Tibial artery (tissue), 4 donors: ENCODE results near the gene CPA1.
A peak's percentile ranks its signal among the peaks of the same experiment; 100 is the strongest.

Experiments used
- DNase-seq, 2 donors: peaks; one replicate each; pipeline ENCODE4 v3.0.0-alpha.2; 2019
- H3K27ac ChIP-seq, 2 donors: fragments of 200-600 bp; sonication (generic) in 1 of 2; 1 replicate in 1 of 2; 2 replicates in 1 of 2; pipeline ENCODE4 v1.5.1; 2018 to 2019; ENCODE audit warnings: mild to moderate bottlenecking in 1 of 2
- H3K27me3 ChIP-seq, 2 donors: fragments of 200-600 bp; sonication (generic) in 1 of 2; one replicate each; pipeline versions ENCODE4 v1.5.1 to v1.6.0; 2016 to 2019
- H3K36me3 ChIP-seq, 3 donors: fragments of 200-600 bp; sonication (generic) in 2 of 3; one replicate each; pipeline ENCODE4 v1.5.1; 2016 to 2019; ENCODE audit warnings: mild to moderate bottlenecking in 2 of 3
- H3K4me1 ChIP-seq, 4 donors: fragments of 200-600 bp; sonication (generic) in 2 of 4; 1 replicate in 3 of 4; 2 replicates in 1 of 4; pipeline ENCODE4 v1.5.1; 2016 to 2019
- H3K4me3 ChIP-seq, 2 donors: fragments of 200-600 bp; sonication (generic) in 1 of 2; 1 replicate in 1 of 2; 2 replicates in 1 of 2; pipeline ENCODE4 v1.5.1; 2018 to 2019; ENCODE audit warnings: mild to moderate bottlenecking in 2 of 2
- H3K9me3 ChIP-seq, 3 donors: fragments of 200-600 bp; sonication (generic) in 1 of 3; one replicate each; pipeline ENCODE4 v1.5.1; 2016 to 2019
- intact Hi-C: fragments of 100-400 bp; cut with DNase I; formaldehyde crosslinking; loops from one replicate; pipeline ENCODE4 v1.15.0; 2023; ENCODE audit warnings: low total_unique reads
- TF ChIP-seq, protein P1 (sequence below), 2 experiments: fragments of 200-600 bp in 1 of 2; fragments of 450-650 bp in 1 of 2; IDR thresholded peaks; one replicate each; pipeline ENCODE4 v1.5.1; 2017 to 2019; ENCODE audit warnings: antibody characterized with exemption in 2 of 2, mild to moderate bottlenecking in 1 of 2, moderate library complexity in 1 of 2

CPA1 gene

DNA sequence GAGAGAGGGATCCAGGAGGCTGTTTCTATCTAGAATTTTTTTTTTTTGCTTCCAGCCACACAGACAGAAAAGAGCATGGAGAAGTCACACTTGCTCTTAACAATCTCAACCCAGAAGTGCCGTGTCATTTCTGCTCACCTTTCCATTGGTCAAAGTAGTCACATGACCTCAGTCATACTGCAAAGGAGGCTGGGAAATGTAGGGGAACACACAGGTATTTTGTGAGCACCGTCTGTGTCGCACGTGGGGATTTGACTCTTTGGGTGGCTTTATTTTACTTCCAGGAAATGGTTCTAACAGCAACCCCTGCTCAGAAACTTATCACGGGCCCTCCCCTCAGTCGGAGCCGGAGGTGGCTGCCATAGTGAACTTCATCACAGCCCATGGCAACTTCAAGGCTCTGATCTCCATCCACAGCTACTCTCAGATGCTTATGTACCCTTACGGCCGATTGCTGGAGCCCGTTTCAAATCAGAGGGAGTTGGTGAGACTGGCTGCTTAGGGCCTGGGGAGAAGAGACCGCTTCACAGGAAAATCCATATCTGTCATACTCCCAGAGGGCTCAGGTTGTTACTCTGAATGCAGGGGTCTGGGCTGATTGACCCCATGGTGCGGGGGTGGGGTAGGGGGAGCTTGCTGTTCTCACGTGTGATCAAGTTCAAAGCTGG, 13.1 kb upstream of the CPA1 start:
- TF ChIP-seq, protein P1, sequence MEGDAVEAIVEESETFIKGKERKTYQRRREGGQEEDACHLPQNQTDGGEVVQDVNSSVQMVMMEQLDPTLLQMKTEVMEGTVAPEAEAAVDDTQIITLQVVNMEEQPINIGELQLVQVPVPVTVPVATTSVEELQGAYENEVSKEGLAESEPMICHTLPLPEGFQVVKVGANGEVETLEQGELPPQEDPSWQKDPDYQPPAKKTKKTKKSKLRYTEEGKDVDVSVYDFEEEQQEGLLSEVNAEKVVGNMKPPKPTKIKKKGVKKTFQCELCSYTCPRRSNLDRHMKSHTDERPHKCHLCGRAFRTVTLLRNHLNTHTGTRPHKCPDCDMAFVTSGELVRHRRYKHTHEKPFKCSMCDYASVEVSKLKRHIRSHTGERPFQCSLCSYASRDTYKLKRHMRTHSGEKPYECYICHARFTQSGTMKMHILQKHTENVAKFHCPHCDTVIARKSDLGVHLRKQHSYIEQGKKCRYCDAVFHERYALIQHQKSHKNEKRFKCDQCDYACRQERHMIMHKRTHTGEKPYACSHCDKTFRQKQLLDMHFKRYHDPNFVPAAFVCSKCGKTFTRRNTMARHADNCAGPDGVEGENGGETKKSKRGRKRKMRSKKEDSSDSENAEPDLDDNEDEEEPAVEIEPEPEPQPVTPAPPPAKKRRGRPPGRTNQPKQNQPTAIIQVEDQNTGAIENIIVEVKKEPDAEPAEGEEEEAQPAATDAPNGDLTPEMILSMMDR (IDR thresholded peaks at IDR 0.05): no peak
- H3K4me1 ChIP-seq: peaks cover 6 to 65% (median 48%) of the 10 kb centered on the region in 4 donors
- DNase-seq: peak in 1 of 2 donors; percentile 52
- H3K36me3 ChIP-seq: no peaks in the 10 kb centered on the region
- H3K4me3 ChIP-seq: no peak overlapping the region
- intact Hi-C loops: no loop called here
- H3K27ac ChIP-seq: no peak overlapping the region
- no peaks in the 10 kb centered on the region for H3K9me3 ChIP-seq
- no peaks in the 10 kb centered on the region for H3K27me3 ChIP-seq

DNA sequence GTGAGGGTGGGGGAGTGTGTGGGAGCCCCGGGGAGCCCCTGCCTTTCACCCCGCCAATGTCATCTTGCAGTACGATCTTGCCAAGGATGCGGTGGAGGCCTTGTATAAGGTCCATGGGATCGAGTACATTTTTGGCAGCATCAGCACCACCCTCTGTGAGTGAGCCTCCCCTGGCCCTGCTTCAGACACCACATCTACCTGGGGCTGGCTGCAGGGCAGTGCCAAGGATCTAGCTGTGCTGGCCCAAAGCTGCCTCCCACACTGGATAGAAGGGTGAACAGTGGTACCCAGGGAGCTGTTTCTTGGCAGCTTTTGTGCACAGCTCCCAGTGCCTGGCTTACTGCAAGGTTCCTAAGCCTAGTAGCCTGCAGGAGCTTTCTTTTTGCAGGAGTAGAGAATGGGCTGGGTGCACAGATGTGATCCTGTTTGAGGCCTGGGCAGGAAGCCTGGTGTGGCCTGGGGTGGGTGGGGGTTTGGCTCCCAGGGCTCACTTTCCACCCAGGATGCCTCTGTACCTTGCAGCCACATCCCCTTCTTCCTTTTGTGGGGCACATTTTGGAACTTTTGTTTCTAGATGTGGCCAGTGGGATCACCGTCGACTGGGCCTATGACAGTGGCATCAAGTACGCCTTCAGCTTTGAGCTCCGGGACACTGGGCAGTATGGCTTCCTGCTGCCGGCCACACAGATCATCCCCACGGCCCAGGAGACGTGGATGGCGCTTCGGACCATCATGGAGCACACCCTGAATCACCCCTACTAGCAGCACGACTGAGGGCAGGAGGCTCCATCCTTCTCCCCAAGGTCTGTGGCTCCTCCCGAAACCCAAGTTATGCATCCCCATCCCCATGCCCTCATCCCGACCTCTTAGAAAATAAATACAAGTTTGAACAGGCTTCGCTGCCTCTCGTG, 12.2 kb upstream of the CPA1 start:
- peak in 1 of 2 donors; percentile 57 for DNase-seq
- H3K27ac ChIP-seq: no peak overlapping the region
- intact Hi-C loops: no loop called here

DNA sequence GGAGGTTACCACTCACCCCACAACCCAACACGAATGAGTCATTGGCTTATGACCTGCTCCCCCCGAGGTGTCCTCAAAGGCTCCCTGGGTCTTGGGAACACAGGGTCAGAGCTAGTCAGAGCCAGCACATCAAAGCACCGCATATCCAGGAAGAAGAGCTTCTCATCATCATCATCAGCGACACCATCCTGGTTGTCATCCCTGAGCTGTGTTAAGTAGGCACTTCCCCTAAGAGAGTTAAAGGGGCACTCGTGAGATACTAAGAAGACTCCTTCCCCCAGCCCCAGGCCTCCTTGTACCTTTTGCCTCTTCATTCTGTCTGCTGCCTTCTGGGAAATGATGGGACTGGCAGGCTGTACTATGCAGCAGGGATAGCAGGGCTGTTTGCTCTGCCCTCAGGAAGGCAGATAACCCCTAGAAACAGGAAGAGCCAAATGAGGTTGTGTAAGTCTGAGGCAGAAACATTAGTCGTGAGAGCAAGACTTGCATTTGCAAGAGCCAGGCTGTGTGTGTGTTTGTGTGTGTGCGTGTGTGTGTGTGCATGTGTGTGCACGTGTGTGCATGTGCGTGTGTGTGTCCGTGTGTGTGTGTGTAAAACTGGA, 11.1 kb upstream of the CPA1 start:
- no peaks in the 10 kb centered on the region for H3K9me3 ChIP-seq
- H3K4me1 ChIP-seq: peaks cover 6 to 72% (median 58%) of the 10 kb centered on the region in 4 donors
- intact Hi-C loops: no loop called here
- TF ChIP-seq, protein P1 (IDR thresholded peaks at IDR 0.05): no peak
- H3K4me3 ChIP-seq: no peak overlapping the region
- peak overlapping the region; percentile 92 to 94 for H3K27ac ChIP-seq
- H3K27me3 ChIP-seq: no peaks in the 10 kb centered on the region
- DNase-seq: no peak
- no peaks in the 10 kb centered on the region for H3K36me3 ChIP-seq

More for the DNA sequence above, 12.2 kb upstream of the CPA1 start:
- Histone ChIP-seq H3K4me3 (no peak overlapping the region), H3K27me3 (no peaks in the 10 kb centered on the region), H3K36me3 (no peaks in the 10 kb centered on the region), H3K9me3 (no peaks in the 10 kb centered on the region), H3K4me1 (peaks cover 6 to 72% (median 56%) of the 10 kb centered on the region in 4 donors)
- TF ChIP-seq, protein P1 (IDR thresholded peaks at IDR 0.05): no peak

DNA sequence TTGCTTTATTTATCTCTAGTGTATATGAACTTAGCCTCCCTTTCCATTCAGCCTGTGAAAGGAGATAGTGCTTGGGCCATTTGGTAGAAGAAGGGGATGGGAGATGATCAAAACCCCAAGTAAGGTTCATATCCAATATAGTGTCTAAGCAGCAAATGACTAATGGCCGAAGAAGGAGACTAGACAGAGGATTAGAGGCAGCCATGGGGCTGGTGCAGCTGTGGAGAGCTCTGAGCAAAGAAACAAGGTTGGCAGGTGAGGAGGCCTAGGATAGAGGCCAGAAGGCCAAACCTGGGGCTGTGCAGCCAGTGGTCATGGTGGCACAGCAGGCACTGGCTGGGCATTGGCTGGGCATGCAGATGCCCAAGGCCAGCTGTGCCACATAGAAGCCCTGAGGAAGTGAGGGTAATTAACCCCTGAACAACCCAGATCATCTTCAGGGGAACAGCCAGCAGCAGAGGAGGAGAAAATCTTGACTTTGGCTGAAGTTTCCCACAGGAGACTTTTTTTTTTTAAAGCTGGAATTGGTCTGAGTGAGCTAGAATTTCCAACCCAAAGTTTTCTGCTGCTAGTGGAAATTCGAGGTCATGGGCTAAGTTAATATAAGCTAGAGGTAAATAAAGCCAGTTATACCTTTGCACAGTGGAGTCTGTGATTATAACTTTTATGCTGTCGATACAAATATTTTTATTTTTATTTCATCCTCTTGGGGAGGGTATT, 10.3 kb upstream of the CPA1 start:
- TF ChIP-seq, protein P1 (IDR thresholded peaks at IDR 0.05): no peak
- no peaks in the 10 kb centered on the region for H3K36me3 ChIP-seq
- H3K4me1 ChIP-seq: peaks cover 6 to 72% (median 60%) of the 10 kb centered on the region in 4 donors
- H3K27ac ChIP-seq: peak overlapping the region; percentile 92 to 94
- H3K27me3 ChIP-seq: no peaks in the 10 kb centered on the region
- H3K9me3 ChIP-seq: no peaks in the 10 kb centered on the region
- no peak for DNase-seq
- no peak overlapping the region for H3K4me3 ChIP-seq
- intact Hi-C loops: no loop called here

DNA sequence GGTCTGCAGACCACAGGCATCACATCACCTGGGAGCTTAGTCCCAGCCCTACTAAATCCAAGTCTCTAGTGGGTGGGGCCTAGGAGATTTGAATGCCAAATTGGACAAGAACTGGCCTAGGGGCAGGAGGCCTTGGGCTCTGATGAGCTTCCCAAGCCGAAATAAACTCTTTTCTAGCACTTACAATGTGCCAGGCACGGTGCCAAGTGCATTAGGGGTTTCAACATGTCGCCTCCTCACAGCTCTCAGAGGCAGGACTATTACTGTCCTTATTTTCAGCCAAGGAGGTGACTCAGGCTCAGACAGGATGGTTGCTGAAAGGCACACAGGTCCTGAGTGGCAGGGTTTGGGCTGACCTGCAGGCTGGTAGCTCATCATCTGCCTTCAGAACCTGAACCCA, 9.2 kb upstream of the CPA1 start:
- H3K27ac ChIP-seq: peak overlapping the region; percentile 92 to 94
- intact Hi-C loops: no loop called here
- peak; percentile 81 to 82 for DNase-seq

More for the DNA sequence above, 9.2 kb upstream of the CPA1 start:
- no peaks in the 10 kb centered on the region for H3K27me3 ChIP-seq
- no peak overlapping the region for H3K4me3 ChIP-seq
- TF ChIP-seq, protein P1 (IDR thresholded peaks at IDR 0.05): no peak
- no peaks in the 10 kb centered on the region for H3K36me3 ChIP-seq
- peaks cover 6 to 69% (median 60%) of the 10 kb centered on the region in 4 donors for H3K4me1 ChIP-seq
- no peaks in the 10 kb centered on the region for H3K9me3 ChIP-seq
